K562 (cell line): ENCODE data around the gene MAMDC2. TPM values are rescaled to one million over a fixed set of nuclear protein-coding genes. Genes with fewer than 3 reads are reported as not detected.
A peak's percentile ranks its signal among the peaks of the same experiment; 100 is the strongest.

Source experiments
- ATAC-seq: fragments of 200-7000 bp; cut with Tn5 transposase; 3 replicates; pipeline ENCODE4 v1.9.1; 2020; ENCODE audit warnings: moderate library complexity
- BruUV-seq: library from RNA; stranded (reverse); fragments of 400-500 nt; replicated peaks from 2 replicates; lab custom pipeline; 2021; lab: Mats Ljungman, UMichigan
- CTCF ChIA-PET: fragments of 300-600 bp; formaldehyde crosslinking; extraction: SDS; loops from one replicate; lab custom pipeline; 2021; ENCODE audit warnings: low intra/inter-chr PET ratio; lab: Yijun Ruan, JAX
- POLR2A ChIA-PET: fragments of 300-600, 350-650 bp; sonication (Branson Sonifier 250); formaldehyde crosslinking; extraction: SDS; loops from one replicate; lab custom pipeline; 2021; ENCODE audit warnings: antibody characterized with exemption, inconsistent platforms; lab: Yijun Ruan, JAX
- DNase-seq, 4 experiments: peaks; one replicate each; pipeline versions ENCODE4 v3.0.0 to v3.0.0-alpha.2; 2011 to 2018; ENCODE audit warnings: low spot score in 3 of 4, mixed read lengths in 3 of 4; ENCODE audit errors: extremely low read depth in 1 of 4
- FAIRE-seq: peaks from 2 replicates; lab custom pipeline; 2011; peaks lifted over from hg19 to GRCh38; lab: Jason Lieb, UNC
- H2AFZ ChIP-seq: 2 replicates; pipeline ENCODE4 v1.6.0; 2011; ENCODE audit warnings: low read depth, low read length, control low read depth, inconsistent platforms
- H3K27ac ChIP-seq: fragments of 200-600 bp; 3 replicates; pipeline ENCODE4 v1.8.0; 2011; ENCODE audit warnings: low read depth, mild to moderate bottlenecking, control low read depth, inconsistent platforms, low read length, moderate library complexity, mixed read lengths; ENCODE audit errors: extremely low read depth
- H3K27me3 ChIP-seq, 2 experiments: fragments of 300-600 bp in 1 of 2; 2 replicates in 1 of 2; 3 replicates in 1 of 2; pipeline versions ENCODE4 v1.6.0 to v1.8.0; 2011; ENCODE audit warnings: inconsistent platforms in 2 of 2, low read length in 2 of 2, mild to moderate bottlenecking in 1 of 2, mixed read lengths in 1 of 2, moderate library complexity in 1 of 2; ENCODE audit not compliant: control insufficient read depth in 2 of 2, insufficient read depth in 2 of 2
- H3K36me3 ChIP-seq: fragments of 300-600 bp; 3 replicates; pipeline ENCODE4 v1.8.0; 2011; ENCODE audit warnings: mild to moderate bottlenecking, low read length, inconsistent platforms; ENCODE audit not compliant: control insufficient read depth, insufficient read depth
- H3K4me1 ChIP-seq, 2 experiments: fragments of 200-600 bp in 1 of 2; replicated peaks in 1 of 2; 2 replicates in 1 of 2; 3 replicates in 1 of 2; pipeline versions ENCODE4 v1.5.1 to v1.8.0; 2011; ENCODE audit warnings: inconsistent platforms in 2 of 2, low read length in 2 of 2, mild to moderate bottlenecking in 1 of 2, mixed read lengths in 1 of 2, moderate library complexity in 1 of 2; ENCODE audit not compliant: control insufficient read depth in 2 of 2, insufficient read depth in 2 of 2
- H3K4me2 ChIP-seq: 2 replicates; pipeline ENCODE4 v1.6.1; 2011; ENCODE audit warnings: low read length, control low read depth, inconsistent platforms, mixed read lengths; ENCODE audit not compliant: insufficient read depth
- H3K4me3 ChIP-seq: fragments of 200-600 bp; sonication (generic), shearing (Covaris generic); 2 replicates; pipeline ENCODE4 v1.5.1; 2016; ENCODE audit warnings: control low read depth, inconsistent platforms
- H3K79me2 ChIP-seq: fragments of 200-600 bp; 3 replicates; pipeline ENCODE4 v1.8.0; 2011; ENCODE audit warnings: low read length, inconsistent platforms; ENCODE audit not compliant: control insufficient read depth, insufficient read depth
- H3K9ac ChIP-seq, 2 experiments: 2 replicates each; pipeline versions ENCODE4 v1.6.0 to v1.6.1; 2011; ENCODE audit warnings: low read depth in 2 of 2, low read length in 2 of 2, control low read depth in 1 of 2, inconsistent platforms in 1 of 2, mild to moderate bottlenecking in 1 of 2, mixed read lengths in 1 of 2; ENCODE audit not compliant: insufficient read depth in 1 of 2
- H3K9me1 ChIP-seq: one replicate; pipeline ENCODE4 v1.6.0; 2011; ENCODE audit warnings: inconsistent platforms, mild to moderate bottlenecking, low read length, moderate library complexity; ENCODE audit not compliant: control insufficient read depth, insufficient read depth
- H3K9me3 ChIP-seq: replicated peaks from 2 replicates; pipeline ENCODE4 v1.5.1; 2011; ENCODE audit warnings: low read depth, low read length, inconsistent platforms; ENCODE audit not compliant: control insufficient read depth, insufficient read depth
- H4K20me1 ChIP-seq: replicated peaks from 2 replicates; pipeline ENCODE4 v1.6.1; 2011; ENCODE audit warnings: low read length, inconsistent platforms, mixed read lengths; ENCODE audit not compliant: control insufficient read depth, insufficient read depth
- DPF2 ChIP-seq: fragments of 450-650 bp; IDR thresholded peaks from 2 replicates; pipeline ENCODE4 v1.6.1; 2016
- L3MBTL2 ChIP-seq: fragments of 450-650 bp; IDR thresholded peaks from 2 replicates; pipeline ENCODE4 v1.6.1; 2016; ENCODE audit warnings: mild to moderate bottlenecking, moderate library complexity
- ZNF592 ChIP-seq: fragments of 450-650 bp; IDR thresholded peaks from 2 replicates; pipeline ENCODE4 v1.6.1; 2017; ENCODE audit warnings: antibody characterized with exemption, mild to moderate bottlenecking
- WGBS: fragments of 100-300 bp; shearing (Covaris generic); methylation state at CpG from one replicate; pipeline ENCODE4 v1.1.6; 2016; ENCODE audit warnings: low coverage, mixed read lengths; ENCODE audit not compliant: insufficient coverage; ENCODE audit errors: missing lambda C conversion rate; 5-methylcytosine and 5-hydroxymethylcytosine counted together
- in situ Hi-C: fragments of 300-500 bp; cut with MboI; formaldehyde crosslinking; loops from 4 replicates; pipeline ENCODE4 v1.15.0; 2018; ENCODE audit warnings: inconsistent platforms, mixed read lengths
- intact Hi-C: fragments of 100-400 bp; cut with micrococcal nuclease; formaldehyde crosslinking; loops from 2 replicates; pipeline ENCODE4 v1.14.2; 2022
- polyA plus RNA-seq, 8 experiments: library from polyadenylated mRNA; depleted of rRNA in 4 of 8; stranded (reverse) in 5 of 8; unstranded in 3 of 8; fragments of >200 nt; fragmentation: Nextera tagmentation in 2 of 8; fragmentation: Illumina TruSeq in 1 of 8; extraction: Ambion mirVana in 2 of 8; extraction: Trizol in 1 of 8; gene quantifications; 2 replicates each; pipeline versions ENCODE4 v1.2.1 to v1.2.3, GENCODE V29; 2011 to 2014; ENCODE audit warnings: inconsistent platforms in 1 of 8, missing spikeins in 1 of 8
- total RNA-seq, 7 experiments: library from RNA; depleted of rRNA in 6 of 7; stranded (reverse); fragments of >200 nt in 6 of 7; fragmentation: Illumina TruSeq in 2 of 7; extraction: Trizol in 2 of 7; gene quantifications; 2 replicates each; pipeline versions ENCODE4 v1.2.1 to v1.2.3, GENCODE V29; 2011 to 2021; ENCODE audit warnings: low replicate concordance in 1 of 7
- TF ChIP-seq, protein P1 (sequence below): fragments of 450-650 bp; IDR thresholded peaks from 2 replicates; pipeline ENCODE4 v1.6.1; 2016; ENCODE audit warnings: mild to moderate bottlenecking, moderate library complexity

MAMDC2 gene
- total and polyA plus RNA-seq, 9 of the 15 experiments (the other 6 are each of a cell fraction or from before 2014, with no cell fraction given), result 0.01 to 0.03 TPM; not detected in 7

GRCh38 chr9:70257991-70258691 is 214.5 kb downstream of the MAMDC2 start:
- H3K4me2 ChIP-seq, result peak overlapping the region; percentile 91
- 7% methylated on average over 26 of the region's 27 CpGs for WGBS
- no peaks in the 10 kb centered on the region for H3K9me1 ChIP-seq
- H3K36me3 ChIP-seq, result peaks cover 29% of the 10 kb centered on the region
- H3K9me3 ChIP-seq, result no peaks in the 10 kb centered on the region
- BruUV-seq, result TSS peak; percentile 89
- intact Hi-C loops (loop anchor here (5.0 to 10.0 kb wide), 2 partner anchors 159 to 227 kb away; no protein-coding TSS in a partner anchor), in situ Hi-C loops (no loop called here)
- peak overlapping the region; percentile 86 for H2AFZ ChIP-seq
- CTCF ChIA-PET, result no interaction called here
- peaks cover 6% of the 10 kb centered on the region for H4K20me1 ChIP-seq
- peak overlapping the region; percentile 95 for H3K27ac ChIP-seq
- H3K9ac ChIP-seq, result peak overlapping the region; percentile 93 to 99
- FAIRE-seq, result peak; percentile 67
- peak in 3 of 4 experiments; percentile 14 to 32 (median 18) for DNase-seq
- H3K79me2 ChIP-seq, result peaks cover 46% of the 10 kb centered on the region
- peaks cover 22 to 26% of the 10 kb centered on the region in 2 experiments; a peak in 4 of 5 replicates for H3K4me1 ChIP-seq
- peak; percentile 50 for ATAC-seq
- H3K27me3 ChIP-seq, result no peaks in the 10 kb centered on the region
- POLR2A ChIA-PET, result interaction anchor here (0.6 to 1.9 kb wide), 3 partner anchors 9 to 136 kb away, joined by 3 to 10 read pairs (median 6); no protein-coding TSS in a partner anchor
- peak overlapping the region; percentile 88 for H3K4me3 ChIP-seq
- TF ChIP-seq, protein P1, sequence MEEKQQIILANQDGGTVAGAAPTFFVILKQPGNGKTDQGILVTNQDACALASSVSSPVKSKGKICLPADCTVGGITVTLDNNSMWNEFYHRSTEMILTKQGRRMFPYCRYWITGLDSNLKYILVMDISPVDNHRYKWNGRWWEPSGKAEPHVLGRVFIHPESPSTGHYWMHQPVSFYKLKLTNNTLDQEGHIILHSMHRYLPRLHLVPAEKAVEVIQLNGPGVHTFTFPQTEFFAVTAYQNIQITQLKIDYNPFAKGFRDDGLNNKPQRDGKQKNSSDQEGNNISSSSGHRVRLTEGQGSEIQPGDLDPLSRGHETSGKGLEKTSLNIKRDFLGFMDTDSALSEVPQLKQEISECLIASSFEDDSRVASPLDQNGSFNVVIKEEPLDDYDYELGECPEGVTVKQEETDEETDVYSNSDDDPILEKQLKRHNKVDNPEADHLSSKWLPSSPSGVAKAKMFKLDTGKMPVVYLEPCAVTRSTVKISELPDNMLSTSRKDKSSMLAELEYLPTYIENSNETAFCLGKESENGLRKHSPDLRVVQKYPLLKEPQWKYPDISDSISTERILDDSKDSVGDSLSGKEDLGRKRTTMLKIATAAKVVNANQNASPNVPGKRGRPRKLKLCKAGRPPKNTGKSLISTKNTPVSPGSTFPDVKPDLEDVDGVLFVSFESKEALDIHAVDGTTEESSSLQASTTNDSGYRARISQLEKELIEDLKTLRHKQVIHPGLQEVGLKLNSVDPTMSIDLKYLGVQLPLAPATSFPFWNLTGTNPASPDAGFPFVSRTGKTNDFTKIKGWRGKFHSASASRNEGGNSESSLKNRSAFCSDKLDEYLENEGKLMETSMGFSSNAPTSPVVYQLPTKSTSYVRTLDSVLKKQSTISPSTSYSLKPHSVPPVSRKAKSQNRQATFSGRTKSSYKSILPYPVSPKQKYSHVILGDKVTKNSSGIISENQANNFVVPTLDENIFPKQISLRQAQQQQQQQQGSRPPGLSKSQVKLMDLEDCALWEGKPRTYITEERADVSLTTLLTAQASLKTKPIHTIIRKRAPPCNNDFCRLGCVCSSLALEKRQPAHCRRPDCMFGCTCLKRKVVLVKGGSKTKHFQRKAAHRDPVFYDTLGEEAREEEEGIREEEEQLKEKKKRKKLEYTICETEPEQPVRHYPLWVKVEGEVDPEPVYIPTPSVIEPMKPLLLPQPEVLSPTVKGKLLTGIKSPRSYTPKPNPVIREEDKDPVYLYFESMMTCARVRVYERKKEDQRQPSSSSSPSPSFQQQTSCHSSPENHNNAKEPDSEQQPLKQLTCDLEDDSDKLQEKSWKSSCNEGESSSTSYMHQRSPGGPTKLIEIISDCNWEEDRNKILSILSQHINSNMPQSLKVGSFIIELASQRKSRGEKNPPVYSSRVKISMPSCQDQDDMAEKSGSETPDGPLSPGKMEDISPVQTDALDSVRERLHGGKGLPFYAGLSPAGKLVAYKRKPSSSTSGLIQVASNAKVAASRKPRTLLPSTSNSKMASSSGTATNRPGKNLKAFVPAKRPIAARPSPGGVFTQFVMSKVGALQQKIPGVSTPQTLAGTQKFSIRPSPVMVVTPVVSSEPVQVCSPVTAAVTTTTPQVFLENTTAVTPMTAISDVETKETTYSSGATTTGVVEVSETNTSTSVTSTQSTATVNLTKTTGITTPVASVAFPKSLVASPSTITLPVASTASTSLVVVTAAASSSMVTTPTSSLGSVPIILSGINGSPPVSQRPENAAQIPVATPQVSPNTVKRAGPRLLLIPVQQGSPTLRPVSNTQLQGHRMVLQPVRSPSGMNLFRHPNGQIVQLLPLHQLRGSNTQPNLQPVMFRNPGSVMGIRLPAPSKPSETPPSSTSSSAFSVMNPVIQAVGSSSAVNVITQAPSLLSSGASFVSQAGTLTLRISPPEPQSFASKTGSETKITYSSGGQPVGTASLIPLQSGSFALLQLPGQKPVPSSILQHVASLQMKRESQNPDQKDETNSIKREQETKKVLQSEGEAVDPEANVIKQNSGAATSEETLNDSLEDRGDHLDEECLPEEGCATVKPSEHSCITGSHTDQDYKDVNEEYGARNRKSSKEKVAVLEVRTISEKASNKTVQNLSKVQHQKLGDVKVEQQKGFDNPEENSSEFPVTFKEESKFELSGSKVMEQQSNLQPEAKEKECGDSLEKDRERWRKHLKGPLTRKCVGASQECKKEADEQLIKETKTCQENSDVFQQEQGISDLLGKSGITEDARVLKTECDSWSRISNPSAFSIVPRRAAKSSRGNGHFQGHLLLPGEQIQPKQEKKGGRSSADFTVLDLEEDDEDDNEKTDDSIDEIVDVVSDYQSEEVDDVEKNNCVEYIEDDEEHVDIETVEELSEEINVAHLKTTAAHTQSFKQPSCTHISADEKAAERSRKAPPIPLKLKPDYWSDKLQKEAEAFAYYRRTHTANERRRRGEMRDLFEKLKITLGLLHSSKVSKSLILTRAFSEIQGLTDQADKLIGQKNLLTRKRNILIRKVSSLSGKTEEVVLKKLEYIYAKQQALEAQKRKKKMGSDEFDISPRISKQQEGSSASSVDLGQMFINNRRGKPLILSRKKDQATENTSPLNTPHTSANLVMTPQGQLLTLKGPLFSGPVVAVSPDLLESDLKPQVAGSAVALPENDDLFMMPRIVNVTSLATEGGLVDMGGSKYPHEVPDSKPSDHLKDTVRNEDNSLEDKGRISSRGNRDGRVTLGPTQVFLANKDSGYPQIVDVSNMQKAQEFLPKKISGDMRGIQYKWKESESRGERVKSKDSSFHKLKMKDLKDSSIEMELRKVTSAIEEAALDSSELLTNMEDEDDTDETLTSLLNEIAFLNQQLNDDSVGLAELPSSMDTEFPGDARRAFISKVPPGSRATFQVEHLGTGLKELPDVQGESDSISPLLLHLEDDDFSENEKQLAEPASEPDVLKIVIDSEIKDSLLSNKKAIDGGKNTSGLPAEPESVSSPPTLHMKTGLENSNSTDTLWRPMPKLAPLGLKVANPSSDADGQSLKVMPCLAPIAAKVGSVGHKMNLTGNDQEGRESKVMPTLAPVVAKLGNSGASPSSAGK, result peak; percentile 94
- TF ChIP-seq L3MBTL2, result peak; percentile 75
- peak; percentile 74; the same call in 1 of the 2 replicates for TF ChIP-seq ZNF592
- 0 out of 2 replicates have a peak, but pooled peaks have one; percentile 5 for TF ChIP-seq DPF2
